K562 (cell line): ENCODE measurements around the gene CHST15. TPM values are rescaled to one million over a fixed set of nuclear protein-coding genes. Genes with fewer than 3 reads are reported as not detected.

Experiments used
- ATAC-seq: fragments of 200-7000 bp; cut with Tn5 transposase; 3 replicates; pipeline ENCODE4 v1.9.1; 2020; ENCODE audit warnings: moderate library complexity
- BruUV-seq: library from RNA; stranded (reverse); fragments of 400-500 nt; replicated peaks from 2 replicates; lab custom pipeline; 2021; lab: Mats Ljungman, UMichigan
- CTCF ChIA-PET: fragments of 300-600 bp; formaldehyde crosslinking; extraction: SDS; loops from one replicate; lab custom pipeline; 2021; ENCODE audit warnings: low intra/inter-chr PET ratio; lab: Yijun Ruan, JAX
- POLR2A ChIA-PET: fragments of 300-600, 350-650 bp; sonication (Branson Sonifier 250); formaldehyde crosslinking; extraction: SDS; loops from one replicate; lab custom pipeline; 2021; ENCODE audit warnings: antibody characterized with exemption, inconsistent platforms; lab: Yijun Ruan, JAX
- DNase-seq, 4 experiments: peaks; one replicate each; pipeline versions ENCODE4 v3.0.0 to v3.0.0-alpha.2; 2011 to 2018; ENCODE audit warnings: low spot score in 3 of 4, mixed read lengths in 3 of 4; ENCODE audit errors: extremely low read depth in 1 of 4
- FAIRE-seq: peaks from 2 replicates; lab custom pipeline; 2011; peaks lifted over from hg19 to GRCh38; lab: Jason Lieb, UNC
- H2AFZ ChIP-seq: 2 replicates; pipeline ENCODE4 v1.6.0; 2011; ENCODE audit warnings: low read depth, low read length, control low read depth, inconsistent platforms
- H3K27ac ChIP-seq: fragments of 200-600 bp; 3 replicates; pipeline ENCODE4 v1.8.0; 2011; ENCODE audit warnings: low read depth, mild to moderate bottlenecking, control low read depth, inconsistent platforms, low read length, moderate library complexity, mixed read lengths; ENCODE audit errors: extremely low read depth
- H3K27me3 ChIP-seq, 2 experiments: fragments of 300-600 bp in 1 of 2; 2 replicates in 1 of 2; 3 replicates in 1 of 2; pipeline versions ENCODE4 v1.6.0 to v1.8.0; 2011; ENCODE audit warnings: inconsistent platforms in 2 of 2, low read length in 2 of 2, mild to moderate bottlenecking in 1 of 2, mixed read lengths in 1 of 2, moderate library complexity in 1 of 2; ENCODE audit not compliant: control insufficient read depth in 2 of 2, insufficient read depth in 2 of 2
- H3K36me3 ChIP-seq: fragments of 300-600 bp; 3 replicates; pipeline ENCODE4 v1.8.0; 2011; ENCODE audit warnings: mild to moderate bottlenecking, low read length, inconsistent platforms; ENCODE audit not compliant: control insufficient read depth, insufficient read depth
- H3K4me1 ChIP-seq, 2 experiments: fragments of 200-600 bp in 1 of 2; replicated peaks in 1 of 2; 2 replicates in 1 of 2; 3 replicates in 1 of 2; pipeline versions ENCODE4 v1.5.1 to v1.8.0; 2011; ENCODE audit warnings: inconsistent platforms in 2 of 2, low read length in 2 of 2, mild to moderate bottlenecking in 1 of 2, mixed read lengths in 1 of 2, moderate library complexity in 1 of 2; ENCODE audit not compliant: control insufficient read depth in 2 of 2, insufficient read depth in 2 of 2
- H3K4me2 ChIP-seq: 2 replicates; pipeline ENCODE4 v1.6.1; 2011; ENCODE audit warnings: low read length, control low read depth, inconsistent platforms, mixed read lengths; ENCODE audit not compliant: insufficient read depth
- H3K4me3 ChIP-seq: fragments of 200-600 bp; sonication (generic), shearing (Covaris generic); 2 replicates; pipeline ENCODE4 v1.5.1; 2016; ENCODE audit warnings: control low read depth, inconsistent platforms
- H3K79me2 ChIP-seq: fragments of 200-600 bp; 3 replicates; pipeline ENCODE4 v1.8.0; 2011; ENCODE audit warnings: low read length, inconsistent platforms; ENCODE audit not compliant: control insufficient read depth, insufficient read depth
- H3K9ac ChIP-seq, 2 experiments: 2 replicates each; pipeline versions ENCODE4 v1.6.0 to v1.6.1; 2011; ENCODE audit warnings: low read depth in 2 of 2, low read length in 2 of 2, control low read depth in 1 of 2, inconsistent platforms in 1 of 2, mild to moderate bottlenecking in 1 of 2, mixed read lengths in 1 of 2; ENCODE audit not compliant: insufficient read depth in 1 of 2
- H3K9me1 ChIP-seq: one replicate; pipeline ENCODE4 v1.6.0; 2011; ENCODE audit warnings: inconsistent platforms, mild to moderate bottlenecking, low read length, moderate library complexity; ENCODE audit not compliant: control insufficient read depth, insufficient read depth
- H3K9me3 ChIP-seq: replicated peaks from 2 replicates; pipeline ENCODE4 v1.5.1; 2011; ENCODE audit warnings: low read depth, low read length, inconsistent platforms; ENCODE audit not compliant: control insufficient read depth, insufficient read depth
- H4K20me1 ChIP-seq: replicated peaks from 2 replicates; pipeline ENCODE4 v1.6.1; 2011; ENCODE audit warnings: low read length, inconsistent platforms, mixed read lengths; ENCODE audit not compliant: control insufficient read depth, insufficient read depth
- BCOR ChIP-seq: fragments of 450-650 bp; IDR thresholded peaks from 2 replicates; pipeline ENCODE4 v1.6.1; 2016
- MCM7 ChIP-seq, 2 experiments: fragments of 450-650 bp; IDR thresholded peaks; 2 replicates each; pipeline ENCODE4 v1.6.1; 2016 to 2018
- POLR3G ChIP-seq: IDR thresholded peaks from 2 replicates; pipeline ENCODE4 v1.6.1; 2011; ENCODE audit not compliant: insufficient read length, insufficient replicate concordance; ENCODE audit errors: extremely low read depth
- ZKSCAN1 ChIP-seq: fragments of 150-350 bp; IDR thresholded peaks from 2 replicates; pipeline ENCODE4 v1.6.1; 2016; ENCODE audit warnings: low read depth, low read length
- WGBS: fragments of 100-300 bp; shearing (Covaris generic); methylation state at CpG from one replicate; pipeline ENCODE4 v1.1.6; 2016; ENCODE audit warnings: low coverage, mixed read lengths; ENCODE audit not compliant: insufficient coverage; ENCODE audit errors: missing lambda C conversion rate; 5-methylcytosine and 5-hydroxymethylcytosine counted together
- in situ Hi-C: fragments of 300-500 bp; cut with MboI; formaldehyde crosslinking; loops from 4 replicates; pipeline ENCODE4 v1.15.0; 2018; ENCODE audit warnings: inconsistent platforms, mixed read lengths
- intact Hi-C: fragments of 100-400 bp; cut with micrococcal nuclease; formaldehyde crosslinking; loops from 2 replicates; pipeline ENCODE4 v1.14.2; 2022
- polyA plus RNA-seq, 8 experiments: library from polyadenylated mRNA; depleted of rRNA in 4 of 8; stranded (reverse) in 5 of 8; unstranded in 3 of 8; fragments of >200 nt; fragmentation: Nextera tagmentation in 2 of 8; fragmentation: Illumina TruSeq in 1 of 8; extraction: Ambion mirVana in 2 of 8; extraction: Trizol in 1 of 8; gene quantifications; 2 replicates each; pipeline versions ENCODE4 v1.2.1 to v1.2.3, GENCODE V29; 2011 to 2014; ENCODE audit warnings: inconsistent platforms in 1 of 8, missing spikeins in 1 of 8
- total RNA-seq, 7 experiments: library from RNA; depleted of rRNA in 6 of 7; stranded (reverse); fragments of >200 nt in 6 of 7; fragmentation: Illumina TruSeq in 2 of 7; extraction: Trizol in 2 of 7; gene quantifications; 2 replicates each; pipeline versions ENCODE4 v1.2.1 to v1.2.3, GENCODE V29; 2011 to 2021; ENCODE audit warnings: low replicate concordance in 1 of 7
- TF ChIP-seq, protein P1 (sequence below): sonication (generic); formaldehyde crosslinking; IDR thresholded peaks from 2 replicates; pipeline ENCODE4 v1.8.1; 2023; ENCODE audit warnings: mild to moderate bottlenecking, missing genetic modification reagents
- TF ChIP-seq, protein P2 (sequence below): fragments of 250-450 bp; sonication (Bioruptor Pico); IDR thresholded peaks from 2 replicates; pipeline ENCODE4 v1.8.0; 2021; ENCODE audit warnings: moderate library complexity, mild to moderate bottlenecking, inconsistent platforms
- TF ChIP-seq, protein P3 (sequence below): sonication (generic); formaldehyde crosslinking; IDR thresholded peaks from 2 replicates; pipeline ENCODE4 v1.8.0; 2022; ENCODE audit warnings: mild to moderate bottlenecking, missing genetic modification reagents

CHST15 gene
- total and polyA plus RNA-seq, 9 of the 15 experiments (the other 6 are each of a cell fraction or from before 2014, with no cell fraction given), result 0.04 to 0.16 (median 0.08) TPM

DNA sequence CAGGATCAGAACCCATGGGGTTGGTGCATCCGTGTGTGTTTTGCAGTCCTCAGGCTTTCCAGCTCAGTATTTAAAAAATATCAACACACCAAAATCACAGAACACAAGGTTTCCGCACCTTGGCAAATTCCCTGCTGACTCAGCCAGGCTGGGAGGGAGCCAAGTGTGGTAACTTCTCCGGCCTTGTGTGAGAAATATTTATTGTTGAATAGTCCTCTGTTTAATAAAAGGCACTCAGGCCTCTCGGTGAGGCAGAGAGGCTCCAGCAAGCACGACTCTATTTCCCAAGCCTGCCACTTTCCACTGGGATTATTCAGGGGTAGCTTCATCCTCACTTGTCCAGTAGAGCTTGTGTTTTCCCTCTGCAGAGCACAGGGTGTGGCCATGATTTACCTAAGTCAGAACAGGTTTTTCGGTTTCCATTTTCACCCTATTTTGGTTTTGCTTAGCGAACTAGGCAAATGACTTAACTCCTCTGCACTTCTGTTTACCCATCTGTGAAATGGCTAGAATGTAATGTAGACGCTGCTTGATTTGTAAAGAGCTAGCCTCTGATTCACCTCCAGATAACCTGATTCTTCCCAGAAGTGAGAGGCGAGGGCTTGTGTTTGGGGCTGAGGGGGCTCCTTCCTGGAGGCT lies 13.0 kb upstream of the CHST15 start:
- Histone ChIP-seq H3K36me3 (no peaks in the 10 kb centered on the region), H3K4me2 (no peak overlapping the region), H3K9me1 (no peaks in the 10 kb centered on the region), H3K27ac (no peak overlapping the region), H3K4me1 (no peaks in the 10 kb centered on the region), H3K4me3 (no peak overlapping the region), H3K9me3 (no peaks in the 10 kb centered on the region), H3K27me3 (peaks cover 0 to 8% of the 10 kb centered on the region in 2 experiments; a peak in 1 of 5 replicates), H4K20me1 (no peaks in the 10 kb centered on the region), H3K79me2 (no peaks in the 10 kb centered on the region), H3K9ac (no peak overlapping the region), H2AFZ (no peak overlapping the region)
- CTCF ChIA-PET, result no interaction called here
- no peak for ATAC-seq
- no peak for FAIRE-seq
- POLR2A ChIA-PET, result interaction anchor here (0.7 kb wide), 1 partner anchor 27 kb away, joined by 3 read pairs; no protein-coding TSS in a partner anchor
- intact Hi-C loops (no loop called here), in situ Hi-C loops (no loop called here)
- 3% methylated on average over 8 of the region's 9 CpGs for WGBS
- DNase-seq, result no peak
- TF ChIP-seq, protein P1, sequence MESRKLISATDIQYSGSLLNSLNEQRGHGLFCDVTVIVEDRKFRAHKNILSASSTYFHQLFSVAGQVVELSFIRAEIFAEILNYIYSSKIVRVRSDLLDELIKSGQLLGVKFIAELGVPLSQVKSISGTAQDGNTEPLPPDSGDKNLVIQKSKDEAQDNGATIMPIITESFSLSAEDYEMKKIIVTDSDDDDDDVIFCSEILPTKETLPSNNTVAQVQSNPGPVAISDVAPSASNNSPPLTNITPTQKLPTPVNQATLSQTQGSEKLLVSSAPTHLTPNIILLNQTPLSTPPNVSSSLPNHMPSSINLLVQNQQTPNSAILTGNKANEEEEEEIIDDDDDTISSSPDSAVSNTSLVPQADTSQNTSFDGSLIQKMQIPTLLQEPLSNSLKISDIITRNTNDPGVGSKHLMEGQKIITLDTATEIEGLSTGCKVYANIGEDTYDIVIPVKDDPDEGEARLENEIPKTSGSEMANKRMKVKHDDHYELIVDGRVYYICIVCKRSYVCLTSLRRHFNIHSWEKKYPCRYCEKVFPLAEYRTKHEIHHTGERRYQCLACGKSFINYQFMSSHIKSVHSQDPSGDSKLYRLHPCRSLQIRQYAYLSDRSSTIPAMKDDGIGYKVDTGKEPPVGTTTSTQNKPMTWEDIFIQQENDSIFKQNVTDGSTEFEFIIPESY (CRISPR knock-in tag), result no peak
- TF ChIP-seq, protein P2, sequence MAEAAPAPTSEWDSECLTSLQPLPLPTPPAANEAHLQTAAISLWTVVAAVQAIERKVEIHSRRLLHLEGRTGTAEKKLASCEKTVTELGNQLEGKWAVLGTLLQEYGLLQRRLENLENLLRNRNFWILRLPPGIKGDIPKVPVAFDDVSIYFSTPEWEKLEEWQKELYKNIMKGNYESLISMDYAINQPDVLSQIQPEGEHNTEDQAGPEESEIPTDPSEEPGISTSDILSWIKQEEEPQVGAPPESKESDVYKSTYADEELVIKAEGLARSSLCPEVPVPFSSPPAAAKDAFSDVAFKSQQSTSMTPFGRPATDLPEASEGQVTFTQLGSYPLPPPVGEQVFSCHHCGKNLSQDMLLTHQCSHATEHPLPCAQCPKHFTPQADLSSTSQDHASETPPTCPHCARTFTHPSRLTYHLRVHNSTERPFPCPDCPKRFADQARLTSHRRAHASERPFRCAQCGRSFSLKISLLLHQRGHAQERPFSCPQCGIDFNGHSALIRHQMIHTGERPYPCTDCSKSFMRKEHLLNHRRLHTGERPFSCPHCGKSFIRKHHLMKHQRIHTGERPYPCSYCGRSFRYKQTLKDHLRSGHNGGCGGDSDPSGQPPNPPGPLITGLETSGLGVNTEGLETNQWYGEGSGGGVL (CRISPR knock-in tag), result no peak
- TF ChIP-seq, protein P3, sequence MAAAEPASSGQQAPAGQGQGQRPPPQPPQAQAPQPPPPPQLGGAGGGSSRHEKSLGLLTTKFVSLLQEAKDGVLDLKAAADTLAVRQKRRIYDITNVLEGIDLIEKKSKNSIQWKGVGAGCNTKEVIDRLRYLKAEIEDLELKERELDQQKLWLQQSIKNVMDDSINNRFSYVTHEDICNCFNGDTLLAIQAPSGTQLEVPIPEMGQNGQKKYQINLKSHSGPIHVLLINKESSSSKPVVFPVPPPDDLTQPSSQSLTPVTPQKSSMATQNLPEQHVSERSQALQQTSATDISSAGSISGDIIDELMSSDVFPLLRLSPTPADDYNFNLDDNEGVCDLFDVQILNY (CRISPR knock-in tag), result no peak
- TF ChIP-seq MCM7 (IDR thresholded peaks at IDR 0.05) (no peak), ZKSCAN1 (no peak), POLR3G (no peak), BCOR (no peak)
- TF ChIP-seq, all 486 proteins: peak for 0
- BruUV-seq, result no TSS peak
